Activated CD4-positive, alpha-beta memory T cell treated with anti-CD3 and anti-CD28 coated beads for 36 hours (primary cell): ENCODE measurements around the gene GRIN2C. TPM values are rescaled to one million over a fixed set of nuclear protein-coding genes. Genes with fewer than 3 reads are reported as not detected.

Experiments used
- CTCF ChIA-PET: fragments of 350-600 bp; sonication (Branson Sonifier 250); formaldehyde crosslinking; loops from one replicate; lab custom pipeline; 2021; ENCODE audit warnings: antibody characterized with exemption, inconsistent platforms; lab: Charles Lee
- POLR2A ChIA-PET: fragments of 350-600 bp; sonication (Branson Sonifier 250); formaldehyde crosslinking; loops from one replicate; lab custom pipeline; 2021; ENCODE audit warnings: antibody characterized with exemption; lab: Charles Lee
- DNase-seq: peaks from one replicate; pipeline ENCODE4 v3.0.0-alpha.2; 2020
- H3K27ac Mint-ChIP-seq: one replicate; pipeline ENCODE4 v1.8.0; 2021; ENCODE audit warnings: mixed read lengths
- H3K27me3 Mint-ChIP-seq: one replicate; pipeline ENCODE4 v1.8.0; 2021; ENCODE audit warnings: mixed read lengths
- H3K36me3 Mint-ChIP-seq: one replicate; pipeline ENCODE4 v1.8.0; 2021; ENCODE audit warnings: mixed read lengths
- H3K4me1 Mint-ChIP-seq: one replicate; pipeline ENCODE4 v1.8.0; 2021; ENCODE audit warnings: low read depth, mixed read lengths
- H3K4me3 Mint-ChIP-seq: one replicate; pipeline ENCODE4 v1.8.0; 2021; ENCODE audit warnings: mild to moderate bottlenecking, mixed read lengths
- H3K9me3 Mint-ChIP-seq: one replicate; pipeline ENCODE4 v1.8.0; 2021; ENCODE audit warnings: mixed read lengths
- intact Hi-C: fragments of 100-400 bp; cut with micrococcal nuclease; formaldehyde crosslinking; loops from one replicate; pipeline ENCODE4 v1.15.1; 2023
- total RNA-seq, 2 experiments: library from RNA; stranded (reverse); gene quantifications; one replicate each; pipeline ENCODE4 v1.2.3, GENCODE V29; 2021

GRIN2C gene
- total RNA-seq, 2 experiments from 2014 or later: not detected

GRCh38 chr17:74868908-74869255, 9.2 kb upstream of the GRIN2C start:
- Mint-ChIP-seq H3K9me3 (no peaks in the 10 kb centered on the region), H3K36me3 (peaks cover 2% of the 10 kb centered on the region), H3K4me1 (peaks cover 21% of the 10 kb centered on the region), H3K27me3 (no peaks in the 10 kb centered on the region), H3K27ac (no peak overlapping the region), H3K4me3 (no peak overlapping the region)
- ChIA-PET POLR2A (no interaction called here), CTCF (interaction anchor here (0.8 to 5.4 kb wide), 5 partner anchors 8 to 212 kb away, joined by 3 to 42 read pairs (median 4); partner anchors contain the start of gene GRIN2C)
- intact Hi-C loops: no loop called here
- no peak for DNase-seq

- ChIA-PET POLR2A (no interaction called here), CTCF (interaction anchor here (0.8 to 5.4 kb wide), 6 partner anchors 7 to 211 kb away, joined by 3 to 42 read pairs (median 4); partner anchors contain the start of gene GRIN2C)
- Mint-ChIP-seq H3K4me3 (no peak overlapping the region), H3K9me3 (no peaks in the 10 kb centered on the region), H3K27ac (no peak overlapping the region), H3K4me1 (peaks cover 19% of the 10 kb centered on the region), H3K27me3 (no peaks in the 10 kb centered on the region), H3K36me3 (peaks cover 2% of the 10 kb centered on the region)
- DNase-seq: no peak
- intact Hi-C loops: no loop called here
Observed at GRCh38 chr17:74868251-74868907, 8.7 kb upstream of the GRIN2C start.

DNA sequence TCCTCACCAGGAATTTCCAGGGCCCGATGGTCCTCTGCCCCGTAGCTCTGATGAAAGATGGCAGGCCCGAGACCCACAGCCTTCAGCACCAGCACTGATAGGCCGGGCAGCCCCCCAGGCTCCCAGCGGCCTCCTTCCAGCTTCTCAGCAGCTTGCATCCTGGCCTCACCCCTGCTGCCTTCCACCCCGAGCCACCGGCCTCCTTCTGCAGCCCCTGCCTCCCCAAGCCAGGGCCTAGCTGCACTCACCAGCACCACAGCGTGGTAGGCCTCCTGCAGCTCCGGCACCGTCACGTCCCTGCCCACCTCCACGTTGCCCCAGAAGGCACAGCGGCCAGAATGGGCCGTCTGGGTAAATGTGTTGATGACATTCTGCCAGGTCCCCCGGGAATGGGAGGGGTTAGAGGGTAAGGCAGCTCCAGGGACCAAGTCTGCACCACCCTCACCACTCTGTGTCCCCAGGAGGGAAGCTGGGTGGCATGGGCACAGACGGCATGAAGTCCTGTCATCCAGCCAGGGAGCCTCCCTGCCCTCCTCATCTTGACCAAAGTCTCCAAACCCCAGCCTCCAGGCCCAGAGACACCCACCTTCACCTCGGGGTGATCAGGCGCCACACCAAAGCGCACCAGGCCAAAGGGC, 6.6 kb upstream of the GRIN2C start:
- POLR2A ChIA-PET: interaction anchor here (1.2 kb wide), 1 partner anchor 124 kb away, joined by 4 read pairs; no protein-coding TSS in a partner anchor
- Mint-ChIP-seq H3K27ac (no peak overlapping the region), H3K9me3 (no peaks in the 10 kb centered on the region), H3K4me3 (no peak overlapping the region), H3K27me3 (peaks cover 7% of the 10 kb centered on the region), H3K36me3 (no peaks in the 10 kb centered on the region), H3K4me1 (peaks cover 7% of the 10 kb centered on the region)
- CTCF ChIA-PET: interaction anchor here (0.6 to 11.9 kb wide), 17 partner anchors 10 to 1311 kb away, joined by 3 to 123 read pairs (median 5); partner anchors contain the start of gene RAB37
- DNase-seq: no peak
- intact Hi-C loops: no loop called here

- intact Hi-C loops: loop anchor here (1.0 to 2.0 kb wide), 2 partner anchors 74 to 209 kb away; no protein-coding TSS in a partner anchor
- H3K27ac Mint-ChIP-seq: no peak overlapping the region
- H3K9me3 Mint-ChIP-seq: no peaks in the 10 kb centered on the region
- H3K36me3 Mint-ChIP-seq: no peaks in the 10 kb centered on the region
- H3K4me3 Mint-ChIP-seq: no peak overlapping the region
- POLR2A ChIA-PET: interaction anchor here (1.2 kb wide), 1 partner anchor 124 kb away, joined by 4 read pairs; no protein-coding TSS in a partner anchor
- H3K27me3 Mint-ChIP-seq: peaks cover 12% of the 10 kb centered on the region
- CTCF ChIA-PET: interaction anchor here (0.5 to 11.9 kb wide), 22 partner anchors 7 to 532 kb away, joined by 3 to 123 read pairs (median 5); partner anchors contain the start of genes FDXR, NAT9 and RAB37
- DNase-seq: no peak
- peaks cover 7% of the 10 kb centered on the region for H3K4me1 Mint-ChIP-seq
Observed at GRCh38 chr17:74865504-74866197, 6.0 kb upstream of the GRIN2C start.

DNA sequence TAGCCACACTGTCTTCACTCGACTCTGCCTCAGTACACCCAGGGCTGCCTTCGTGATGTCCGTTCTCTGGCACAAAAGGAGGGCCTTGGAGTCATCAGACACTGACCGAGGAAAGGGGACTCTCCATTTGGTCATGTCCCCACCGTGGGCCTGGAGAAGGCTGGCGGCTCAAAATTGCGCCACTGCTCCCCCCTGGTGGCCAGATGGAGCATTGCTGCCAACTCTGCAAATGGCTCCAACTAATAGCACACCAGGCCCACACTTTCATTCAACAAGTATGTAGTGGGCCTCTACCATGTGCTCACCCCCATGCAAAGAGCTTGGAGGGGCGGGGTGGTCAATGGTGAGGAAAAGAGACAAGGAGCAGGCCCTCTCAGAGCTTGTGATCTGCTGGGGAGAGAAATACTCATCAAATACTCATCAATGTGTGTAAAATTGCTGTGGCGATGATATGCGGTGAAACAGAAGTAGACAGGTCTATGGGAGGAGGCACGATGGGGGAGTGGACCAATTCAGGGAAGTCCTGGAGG, 5.2 kb upstream of the GRIN2C start:
- Mint-ChIP-seq H3K4me3 (no peak overlapping the region), H3K4me1 (peaks cover 12% of the 10 kb centered on the region), H3K36me3 (no peaks in the 10 kb centered on the region), H3K9me3 (no peaks in the 10 kb centered on the region), H3K27me3 (peaks cover 16% of the 10 kb centered on the region), H3K27ac (no peak overlapping the region)
- DNase-seq: peak; percentile 81
- ChIA-PET CTCF (interaction anchor here (0.5 to 11.9 kb wide), 20 partner anchors 8 to 531 kb away, joined by 3 to 123 read pairs (median 5); partner anchors contain the start of genes FDXR, NAT9 and RAB37), POLR2A (interaction anchor here (1.2 kb wide), 1 partner anchor 123 kb away, joined by 4 read pairs; no protein-coding TSS in a partner anchor)
- intact Hi-C loops: loop anchor here (1.0 to 5.0 kb wide), 3 partner anchors 74 to 208 kb away; no protein-coding TSS in a partner anchor

DNA sequence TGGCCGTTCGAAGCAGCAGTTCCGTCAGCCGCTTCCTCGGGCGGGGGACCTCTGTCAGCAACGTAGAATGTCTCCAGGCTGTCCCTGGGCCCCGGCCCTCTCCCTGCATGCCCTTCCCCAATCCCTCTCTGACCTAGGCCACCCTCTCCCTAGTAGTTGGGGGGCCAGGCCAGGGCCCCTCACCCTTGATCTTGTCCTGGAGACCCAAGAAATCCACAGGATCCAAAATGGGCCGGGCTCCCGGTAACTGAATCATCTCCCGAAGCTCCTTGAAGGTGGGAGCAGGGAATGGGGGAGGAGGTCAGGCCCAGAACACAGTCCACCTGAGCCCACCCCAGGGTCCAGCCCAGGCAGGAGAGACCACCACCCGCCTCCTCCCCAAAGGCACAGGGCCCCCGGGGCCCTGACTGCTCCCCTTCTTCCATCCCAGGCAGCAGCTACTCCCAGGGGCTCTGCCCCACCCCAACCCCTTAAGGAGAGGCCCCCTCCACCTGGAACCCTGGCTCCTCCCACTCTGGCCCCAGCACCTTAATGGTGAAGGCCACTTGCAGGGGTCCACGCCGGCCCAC, 4.7 kb upstream of the GRIN2C start:
- Mint-ChIP-seq H3K4me3 (no peak overlapping the region), H3K27me3 (peaks cover 16% of the 10 kb centered on the region), H3K36me3 (no peaks in the 10 kb centered on the region), H3K4me1 (peaks cover 12% of the 10 kb centered on the region), H3K9me3 (no peaks in the 10 kb centered on the region), H3K27ac (no peak overlapping the region)
- ChIA-PET POLR2A (interaction anchor here (1.1 kb wide), 1 partner anchor 12 kb away, joined by 3 read pairs; no protein-coding TSS in a partner anchor), CTCF (interaction anchor here (1.0 to 11.9 kb wide), 10 partner anchors 9 to 207 kb away, joined by 3 to 123 read pairs (median 22); partner anchors contain the start of genes FDXR and NAT9)
- no peak for DNase-seq
- intact Hi-C loops: loop anchor here (2.0 to 5.0 kb wide), 2 partner anchors 122 to 208 kb away; no protein-coding TSS in a partner anchor

DNA sequence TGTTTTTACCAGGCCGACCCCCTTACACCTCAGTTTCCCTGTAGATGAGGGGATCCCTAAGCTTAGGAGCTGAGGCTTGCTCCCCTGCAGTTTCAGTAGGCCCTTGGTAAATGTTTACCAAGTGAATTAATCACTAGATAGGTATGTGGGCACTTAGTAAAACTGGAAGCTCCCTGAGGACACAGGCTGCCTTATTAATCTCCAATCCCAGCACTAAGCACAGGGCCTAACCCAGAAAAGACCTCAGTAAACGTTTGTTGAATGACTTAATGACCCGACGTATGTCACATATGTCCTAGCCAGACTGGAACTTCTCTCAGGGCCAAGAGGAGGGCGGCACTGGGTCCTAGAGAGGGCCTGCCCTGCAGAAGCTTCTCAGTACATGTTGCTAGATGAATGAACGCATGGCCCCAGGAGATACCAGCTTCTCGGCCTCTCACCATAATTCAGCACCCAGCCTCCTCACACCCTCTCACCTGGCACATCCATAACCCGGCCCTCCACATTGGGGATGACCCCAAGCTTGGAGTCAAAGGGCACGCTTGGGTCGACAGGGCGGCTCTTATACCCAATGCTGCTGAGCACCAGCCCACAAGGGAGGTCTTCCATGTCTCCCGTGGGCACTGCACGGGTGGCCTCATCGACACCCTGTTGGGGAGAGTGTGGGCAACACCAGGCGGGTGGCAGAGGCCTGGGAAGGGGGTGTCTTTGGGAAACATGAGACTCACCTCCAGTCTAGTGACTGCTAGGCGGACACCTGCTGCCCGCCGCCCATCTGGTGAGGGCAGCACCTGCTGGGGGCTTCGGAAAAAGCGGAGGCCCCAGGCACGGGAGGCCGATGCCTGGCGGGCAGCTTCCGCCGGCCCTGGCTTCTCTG, 4.0 kb upstream of the GRIN2C start:
- H3K36me3 Mint-ChIP-seq: no peaks in the 10 kb centered on the region
- H3K9me3 Mint-ChIP-seq: no peaks in the 10 kb centered on the region
- H3K27ac Mint-ChIP-seq: no peak overlapping the region
- no peak for DNase-seq
- H3K4me1 Mint-ChIP-seq: peaks cover 16% of the 10 kb centered on the region
- ChIA-PET POLR2A (interaction anchor here (0.6 to 2.5 kb wide), 3 partner anchors 10 to 496 kb away, joined by 3 to 12 read pairs (median 3); partner anchors contain the start of gene FDXR), CTCF (interaction anchor here (1.0 to 11.9 kb wide), 15 partner anchors 9 to 212 kb away, joined by 3 to 123 read pairs (median 21); partner anchors contain the start of gene FDXR)
- H3K4me3 Mint-ChIP-seq: no peak overlapping the region
- peaks cover 22% of the 10 kb centered on the region for H3K27me3 Mint-ChIP-seq
- intact Hi-C loops: loop anchor here (2.0 to 5.0 kb wide), 2 partner anchors 121 to 207 kb away; no protein-coding TSS in a partner anchor

DNA sequence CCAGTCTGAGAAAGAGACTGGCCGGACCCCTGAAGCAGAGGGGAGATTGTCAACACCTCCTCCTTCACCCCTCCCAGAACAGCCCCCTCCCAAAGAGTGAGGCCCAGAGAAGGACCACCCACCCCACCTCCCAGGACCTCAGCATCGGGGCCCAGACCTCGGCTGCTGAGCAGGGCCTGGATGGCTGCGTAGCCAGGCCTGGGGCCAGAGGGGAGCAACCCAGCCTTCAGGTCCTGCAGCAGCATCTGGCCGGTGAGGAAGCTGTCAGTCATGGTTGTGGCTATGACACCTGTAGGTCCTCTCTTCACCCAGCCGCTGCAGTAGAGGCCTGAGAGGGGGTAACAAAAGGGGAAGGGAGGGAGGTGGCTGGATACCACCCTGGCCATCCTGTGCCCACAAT, 3.2 kb upstream of the GRIN2C start:
- no peak for DNase-seq
- Mint-ChIP-seq H3K27ac (no peak overlapping the region), H3K27me3 (peaks cover 26% of the 10 kb centered on the region), H3K4me3 (no peak overlapping the region), H3K4me1 (peaks cover 16% of the 10 kb centered on the region), H3K9me3 (no peaks in the 10 kb centered on the region), H3K36me3 (no peaks in the 10 kb centered on the region)
- POLR2A ChIA-PET: interaction anchor here (0.6 to 2.5 kb wide), 2 partner anchors 10 to 497 kb away, joined by 3 to 12 read pairs; partner anchors contain the start of gene FDXR
- CTCF ChIA-PET: interaction anchor here (0.7 to 11.9 kb wide), 32 partner anchors 8 to 297 kb away, joined by 3 to 123 read pairs (median 6); partner anchors contain the start of genes FDXR, NAT9 and RAB37
- intact Hi-C loops: loop anchor here (5.0 kb wide), 1 partner anchor 121 kb away; no protein-coding TSS in a partner anchor

DNA sequence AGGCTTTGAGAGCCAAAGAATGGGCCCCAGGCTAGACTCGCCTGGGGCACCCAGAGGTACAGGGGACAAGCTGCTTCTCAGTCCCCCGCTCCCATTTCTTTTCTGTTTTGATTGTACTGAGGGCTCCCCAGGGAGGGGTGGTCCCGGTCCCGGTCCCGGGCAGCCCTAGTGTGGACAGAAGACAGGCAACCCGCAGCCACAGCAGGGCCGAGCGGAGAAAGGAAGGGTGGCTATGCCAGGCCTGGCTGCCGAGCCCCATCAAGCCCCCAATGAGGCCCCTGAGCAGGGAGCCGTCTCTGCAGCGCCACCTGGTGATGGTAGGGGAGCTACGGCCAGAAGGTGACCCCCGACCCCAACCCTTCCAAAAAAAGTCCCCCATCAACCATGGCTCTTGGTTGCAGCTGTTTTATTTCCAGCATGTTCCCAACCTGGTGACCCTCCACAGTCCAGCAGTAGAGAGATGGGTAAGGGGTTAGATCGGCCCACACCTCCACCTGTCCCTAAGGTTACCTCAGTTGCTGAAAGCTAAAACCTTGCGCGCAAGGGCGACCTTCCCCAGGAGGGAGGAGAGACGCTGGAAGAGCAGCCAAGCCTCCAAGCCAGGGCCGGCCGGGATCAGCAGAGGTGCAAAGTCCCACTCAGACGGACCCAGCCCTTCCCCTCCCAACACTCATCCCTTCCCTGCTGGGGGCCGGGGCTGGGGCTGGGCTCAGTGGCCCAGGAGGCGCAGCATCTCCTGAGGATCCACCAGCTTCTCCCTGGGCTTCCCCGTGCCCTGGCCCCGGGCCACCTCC, 2.6 kb upstream of the GRIN2C start:
- H3K36me3 Mint-ChIP-seq: no peaks in the 10 kb centered on the region
- CTCF ChIA-PET: interaction anchor here (0.7 to 11.9 kb wide), 36 partner anchors 9 to 296 kb away, joined by 3 to 123 read pairs (median 4); partner anchors contain the start of genes FDXR, NAT9 and RAB37
- no peak overlapping the region for H3K27ac Mint-ChIP-seq
- H3K27me3 Mint-ChIP-seq: peaks cover 30% of the 10 kb centered on the region
- peak; percentile 72 for DNase-seq
- no peaks in the 10 kb centered on the region for H3K9me3 Mint-ChIP-seq
- POLR2A ChIA-PET: interaction anchor here (2.5 kb wide), 1 partner anchor 11 kb away, joined by 12 read pairs; the partner anchor contains the start of gene FDXR
- H3K4me1 Mint-ChIP-seq: peaks cover 16% of the 10 kb centered on the region
- H3K4me3 Mint-ChIP-seq: no peak overlapping the region
- intact Hi-C loops: loop anchor here (5.0 kb wide), 1 partner anchor 120 kb away; no protein-coding TSS in a partner anchor
